HepG2 (cell line): ENCODE data around the gene ZSCAN23. TPM values are rescaled to one million over a fixed set of nuclear protein-coding genes. Genes with fewer than 3 reads are reported as not detected.
"Not testable (repeated sequence)": the region's sequence is repeated elsewhere in the genome, so short reads cannot be mapped to it uniquely, and the experiment has no call there.

Source experiments
- ATAC-seq: fragments of 200-7000 bp; cut with Tn5 transposase; 3 replicates; pipeline ENCODE4 v1.9.1; 2020; ENCODE audit warnings: mild to moderate bottlenecking, moderate library complexity
- BruUV-seq: library from RNA; stranded (reverse); fragments of 400-500 nt; replicated peaks from 2 replicates; lab custom pipeline; 2021; lab: Mats Ljungman, UMichigan
- CTCF ChIA-PET: fragments of 300-600 bp; formaldehyde crosslinking; extraction: SDS; loops from one replicate; lab custom pipeline; 2021; ENCODE audit warnings: low total read pairs, inconsistent platforms, low intra/inter-chr PET ratio; lab: Yijun Ruan, JAX
- POLR2A ChIA-PET: fragments of 350-600 bp; sonication (Branson Sonifier 250); formaldehyde crosslinking; loops from one replicate; lab custom pipeline; 2020; ENCODE audit warnings: antibody characterized with exemption, inconsistent platforms; lab: Yijun Ruan, JAX
- DNase-seq: peaks from one replicate; pipeline ENCODE4 v3.0.0-alpha.2; 2015; ENCODE audit warnings: low spot score
- FAIRE-seq: peaks from 3 replicates; lab custom pipeline; 2011; peaks lifted over from hg19 to GRCh38; lab: Jason Lieb, UNC
- H2AFZ ChIP-seq: one replicate; pipeline ENCODE4 v1.6.1; 2011; ENCODE audit warnings: low read length, inconsistent platforms
- H3K27ac ChIP-seq: fragments of 300-600 bp; 3 replicates; pipeline ENCODE4 v1.8.0; 2011; ENCODE audit warnings: mixed run types, mild to moderate bottlenecking, mixed read lengths, low read length, inconsistent platforms; ENCODE audit not compliant: insufficient read depth; ENCODE audit errors: extremely low read length
- H3K27me3 ChIP-seq, 2 experiments: fragments of 200-600 bp in 1 of 2; 2 replicates in 1 of 2; 3 replicates in 1 of 2; pipeline versions ENCODE4 v1.6.0 to v1.8.0; 2011; ENCODE audit warnings: low read length in 2 of 2, mild to moderate bottlenecking in 2 of 2, moderate library complexity in 2 of 2, inconsistent platforms in 1 of 2; ENCODE audit not compliant: insufficient read depth in 2 of 2, control insufficient read depth in 1 of 2
- H3K36me3 ChIP-seq, 2 experiments: fragments of 200-600 bp in 1 of 2; replicated peaks in 1 of 2; 2 replicates in 1 of 2; 3 replicates in 1 of 2; pipeline versions ENCODE4 v1.5.1 to v1.8.0; 2011; ENCODE audit warnings: low read length in 2 of 2, inconsistent platforms in 1 of 2; ENCODE audit not compliant: insufficient read depth in 2 of 2, control insufficient read depth in 1 of 2
- H3K4me1 ChIP-seq: 2 replicates; pipeline ENCODE4 v1.5.1; 2012; ENCODE audit warnings: low read length, inconsistent platforms; ENCODE audit not compliant: insufficient read depth
- H3K4me2 ChIP-seq: 2 replicates; pipeline ENCODE4 v1.6.0; 2011; ENCODE audit warnings: low read depth, low read length, inconsistent platforms
- H3K4me3 ChIP-seq, 3 experiments: fragments of 200-600 bp in 1 of 3; sonication (generic), shearing (Covaris generic) in 1 of 3; replicated peaks in 1 of 3; 2 replicates each; pipeline ENCODE4 v1.5.1; 2011 to 2016; ENCODE audit warnings: low read length in 3 of 3, inconsistent platforms in 2 of 3, low read depth in 2 of 3, mild to moderate bottlenecking in 2 of 3, control low read depth in 1 of 3, mixed read lengths in 1 of 3; ENCODE audit not compliant: insufficient read depth in 1 of 3
- H3K79me2 ChIP-seq: one replicate; pipeline ENCODE4 v1.6.1; 2011; ENCODE audit warnings: low read length, inconsistent platforms; ENCODE audit not compliant: insufficient read depth
- H3K9ac ChIP-seq: 2 replicates; pipeline ENCODE4 v1.6.0; 2011; ENCODE audit warnings: mild to moderate bottlenecking, low read depth, low read length, inconsistent platforms; ENCODE audit not compliant: insufficient read depth
- H3K9me3 ChIP-seq: 2 replicates; pipeline ENCODE4 v1.5.1; 2012; ENCODE audit warnings: mild to moderate bottlenecking, low read length
- H4K20me1 ChIP-seq: 2 replicates; pipeline ENCODE4 v1.6.0; 2011; ENCODE audit warnings: inconsistent platforms, mild to moderate bottlenecking, low read length, moderate library complexity; ENCODE audit not compliant: insufficient read depth
- ARID2 ChIP-seq: sonication (generic); formaldehyde crosslinking; IDR thresholded peaks from 2 replicates; pipeline ENCODE4 v1.8.1; 2022; ENCODE audit warnings: mild to moderate bottlenecking, missing genetic modification reagents, borderline replicate concordance
- CAMTA2 ChIP-seq: sonication (generic); formaldehyde crosslinking; IDR thresholded peaks from 2 replicates; pipeline ENCODE4 v1.4.0; 2020; ENCODE audit warnings: mild to moderate bottlenecking, missing genetic modification reagents, borderline replicate concordance
- DNMT3B ChIP-seq: conservative IDR thresholded peaks from 2 replicates; pipeline ENCODE4 v1.6.1; 2016; ENCODE audit warnings: missing biosample characterization, control low read depth
- JUND ChIP-seq: sonication (generic); formaldehyde crosslinking; IDR thresholded peaks from 2 replicates; pipeline ENCODE4 v1.8.0; 2022; ENCODE audit warnings: mild to moderate bottlenecking, missing genetic modification reagents
- MED1 ChIP-seq: sonication (generic); formaldehyde crosslinking; IDR thresholded peaks from 2 replicates; pipeline ENCODE4 v1.4.0; 2020; ENCODE audit warnings: missing genetic modification reagents
- NCOA5 ChIP-seq: sonication (generic); formaldehyde crosslinking; IDR thresholded peaks from 2 replicates; pipeline ENCODE4 v1.4.0; 2020; ENCODE audit warnings: missing genetic modification reagents
- POGZ ChIP-seq: sonication (generic); formaldehyde crosslinking; IDR thresholded peaks from 2 replicates; pipeline ENCODE4 v1.4.0; 2020; ENCODE audit warnings: mild to moderate bottlenecking, missing genetic modification reagents
- REXO4 ChIP-seq: sonication (generic); formaldehyde crosslinking; IDR thresholded peaks from 2 replicates; pipeline ENCODE4 v1.8.0; 2022; ENCODE audit warnings: missing genetic modification reagents, mild to moderate bottlenecking, borderline replicate concordance
- SETDB1 ChIP-seq: sonication (generic); formaldehyde crosslinking; IDR thresholded peaks from 2 replicates; pipeline ENCODE4 v1.5.1; 2020; ENCODE audit warnings: missing genetic modification reagents, mild to moderate bottlenecking, borderline replicate concordance
- SMARCC2 ChIP-seq: fragments of 450-650 bp; IDR thresholded peaks from 2 replicates; pipeline ENCODE4 v1.6.1; 2017; ENCODE audit warnings: antibody characterized with exemption, mild to moderate bottlenecking
- TAF1 ChIP-seq: sonication (generic); formaldehyde crosslinking; IDR thresholded peaks from 2 replicates; pipeline ENCODE4 v1.4.0; 2020; ENCODE audit warnings: missing genetic modification reagents
- ZFP36L2 ChIP-seq: sonication (generic); formaldehyde crosslinking; IDR thresholded peaks from 2 replicates; pipeline ENCODE4 v1.4.0; 2020; ENCODE audit warnings: missing genetic modification reagents
- ZKSCAN1 ChIP-seq: fragments of 150-350 bp; IDR thresholded peaks from 2 replicates; pipeline ENCODE4 v1.6.1; 2014; ENCODE audit warnings: low read length
- ZNF138 ChIP-seq: sonication (generic); formaldehyde crosslinking; IDR thresholded peaks from 2 replicates; pipeline ENCODE4 v1.5.0; 2020; ENCODE audit warnings: mild to moderate bottlenecking, low read depth, missing genetic modification reagents
- ZNF501 ChIP-seq: sonication (generic); formaldehyde crosslinking; IDR thresholded peaks from 2 replicates; pipeline ENCODE4 v1.5.1; 2020; ENCODE audit warnings: mild to moderate bottlenecking, moderate library complexity, missing genetic modification reagents
- WGBS: methylation state at CpG from one replicate; pipeline ENCODE4 v1.1.6; 2017; ENCODE audit warnings: low lambda C conversion rate; 5-methylcytosine and 5-hydroxymethylcytosine counted together
- in situ Hi-C: cut with HindIII; loops from 2 replicates; pipeline ENCODE4 v1.10.0; 2017; ENCODE audit warnings: low pct_unique_long_range_greater_than_20kb; ENCODE audit not compliant: extremely low pct_ligation_motif_present
- intact Hi-C: fragments of 100-400 bp; cut with micrococcal nuclease; formaldehyde crosslinking; loops from one replicate; pipeline ENCODE4 v1.10.0; 2022; ENCODE audit not compliant: unreplicated experiment
- polyA plus RNA-seq, 8 experiments: library from polyadenylated mRNA; depleted of rRNA in 3 of 8; stranded (reverse) in 7 of 8; unstranded in 1 of 8; fragments of >200 nt; fragmentation: Illumina TruSeq in 4 of 8; extraction: Trizol in 4 of 8; gene quantifications; 2 replicates each; pipeline versions ENCODE4 v1.2.1 to v1.2.3, GENCODE V29; 2011 to 2016; ENCODE audit warnings: low read depth in 4 of 8, missing spikeins in 1 of 8, mixed read lengths in 1 of 8; ENCODE audit not compliant: insufficient read depth in 1 of 8
- total RNA-seq, 5 experiments: library from RNA; depleted of rRNA; stranded (reverse); fragments of >200 nt; fragmentation: Illumina TruSeq; extraction: Trizol; gene quantifications; 2 replicates each; pipeline ENCODE4 v1.2.3, GENCODE V29; 2016; ENCODE audit warnings: low read depth in 1 of 5
- TF ChIP-seq, protein P1 (sequence below): sonication (generic); formaldehyde crosslinking; IDR thresholded peaks from 2 replicates; pipeline ENCODE4 v1.4.0; 2020; ENCODE audit warnings: missing genetic modification reagents
- TF ChIP-seq, protein P2 (sequence below): sonication (generic); formaldehyde crosslinking; IDR thresholded peaks from 2 replicates; pipeline ENCODE4 v1.5.1; 2020; ENCODE audit warnings: missing genetic modification reagents, mild to moderate bottlenecking, borderline replicate concordance
- TF ChIP-seq, protein P3 (sequence below): sonication (generic); formaldehyde crosslinking; IDR thresholded peaks from 2 replicates; pipeline ENCODE4 v1.4.0; 2020; ENCODE audit warnings: mild to moderate bottlenecking, missing genetic modification reagents

Gene ZSCAN23
- total and polyA plus RNA-seq, 2 of the 13 experiments (the other 11 are each of a cell fraction or from before 2014, with no cell fraction given) = 0.29 to 1.2 TPM

DNA sequence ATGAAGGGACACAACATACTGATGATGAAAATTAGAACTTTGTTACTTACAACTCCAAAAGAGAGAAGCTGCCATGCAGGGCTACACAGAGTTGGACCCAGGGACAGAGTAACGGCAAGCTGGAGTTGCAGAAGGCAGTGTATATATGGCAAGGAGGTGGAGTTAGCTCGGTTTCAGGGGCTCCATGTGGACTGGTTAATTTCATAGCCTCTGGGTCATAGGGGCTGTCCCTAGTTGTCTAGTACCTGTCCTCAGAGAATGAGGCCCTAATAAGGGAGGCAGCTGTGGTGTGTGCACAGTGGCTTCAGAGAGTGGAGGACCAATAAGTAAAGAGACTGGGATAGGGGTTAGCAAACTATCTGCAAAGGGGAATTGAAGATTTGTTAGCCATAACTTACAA lies 35.9 kb downstream of the ZSCAN23 start:
- FAIRE-seq (no peak), ATAC-seq (no peak), DNase-seq (no peak)
- WGBS = 0% methylated on average over 2 of the region's 2 CpGs
- Histone ChIP-seq H3K4me1 (no peaks in the 10 kb centered on the region), H3K9ac (no peak overlapping the region), H3K36me3 (no peaks in the 10 kb centered on the region), H3K27ac (no peak overlapping the region), H3K79me2 (no peaks in the 10 kb centered on the region), H3K27me3 (peaks cover 0 to 3% of the 10 kb centered on the region in 2 experiments; a peak in 1 of 5 replicates), H3K9me3 (no peaks in the 10 kb centered on the region), H3K4me2 (no peak overlapping the region), H2AFZ (no peak overlapping the region), H4K20me1 (no peaks in the 10 kb centered on the region), H3K4me3 (no peak overlapping the region)
- intact Hi-C loops (no loop called here), in situ Hi-C loops (no loop called here)
- ChIA-PET POLR2A (no interaction called here), CTCF (no interaction called here)
- no TSS peak for BruUV-seq
- TF ChIP-seq ZFP36L2 (CRISPR knock-in tag) (no peak), SETDB1 (no peak), ZKSCAN1 (no peak), JUND (CRISPR knock-in tag) (no peak), MED1 (no peak), REXO4 (no peak), TAF1 (CRISPR knock-in tag) (no peak), CAMTA2 (CRISPR knock-in tag) (no peak), POGZ (CRISPR knock-in tag) (no peak), ARID2 (no peak), SMARCC2 (no peak), ZNF138 (CRISPR knock-in tag) (no peak), ZNF501 (CRISPR knock-in tag) (no peak), DNMT3B (no peak), NCOA5 (CRISPR knock-in tag) (no peak)
- TF ChIP-seq, protein P1, sequence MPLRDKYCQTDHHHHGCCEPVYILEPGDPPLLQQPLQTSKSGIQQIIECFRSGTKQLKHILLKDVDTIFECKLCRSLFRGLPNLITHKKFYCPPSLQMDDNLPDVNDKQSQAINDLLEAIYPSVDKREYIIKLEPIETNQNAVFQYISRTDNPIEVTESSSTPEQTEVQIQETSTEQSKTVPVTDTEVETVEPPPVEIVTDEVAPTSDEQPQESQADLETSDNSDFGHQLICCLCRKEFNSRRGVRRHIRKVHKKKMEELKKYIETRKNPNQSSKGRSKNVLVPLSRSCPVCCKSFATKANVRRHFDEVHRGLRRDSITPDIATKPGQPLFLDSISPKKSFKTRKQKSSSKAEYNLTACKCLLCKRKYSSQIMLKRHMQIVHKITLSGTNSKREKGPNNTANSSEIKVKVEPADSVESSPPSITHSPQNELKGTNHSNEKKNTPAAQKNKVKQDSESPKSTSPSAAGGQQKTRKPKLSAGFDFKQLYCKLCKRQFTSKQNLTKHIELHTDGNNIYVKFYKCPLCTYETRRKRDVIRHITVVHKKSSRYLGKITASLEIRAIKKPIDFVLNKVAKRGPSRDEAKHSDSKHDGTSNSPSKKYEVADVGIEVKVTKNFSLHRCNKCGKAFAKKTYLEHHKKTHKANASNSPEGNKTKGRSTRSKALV (CRISPR knock-in tag) = no peak
- TF ChIP-seq, protein P2, sequence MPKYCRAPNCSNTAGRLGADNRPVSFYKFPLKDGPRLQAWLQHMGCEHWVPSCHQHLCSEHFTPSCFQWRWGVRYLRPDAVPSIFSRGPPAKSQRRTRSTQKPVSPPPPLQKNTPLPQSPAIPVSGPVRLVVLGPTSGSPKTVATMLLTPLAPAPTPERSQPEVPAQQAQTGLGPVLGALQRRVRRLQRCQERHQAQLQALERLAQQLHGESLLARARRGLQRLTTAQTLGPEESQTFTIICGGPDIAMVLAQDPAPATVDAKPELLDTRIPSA = no peak
- TF ChIP-seq, protein P3, sequence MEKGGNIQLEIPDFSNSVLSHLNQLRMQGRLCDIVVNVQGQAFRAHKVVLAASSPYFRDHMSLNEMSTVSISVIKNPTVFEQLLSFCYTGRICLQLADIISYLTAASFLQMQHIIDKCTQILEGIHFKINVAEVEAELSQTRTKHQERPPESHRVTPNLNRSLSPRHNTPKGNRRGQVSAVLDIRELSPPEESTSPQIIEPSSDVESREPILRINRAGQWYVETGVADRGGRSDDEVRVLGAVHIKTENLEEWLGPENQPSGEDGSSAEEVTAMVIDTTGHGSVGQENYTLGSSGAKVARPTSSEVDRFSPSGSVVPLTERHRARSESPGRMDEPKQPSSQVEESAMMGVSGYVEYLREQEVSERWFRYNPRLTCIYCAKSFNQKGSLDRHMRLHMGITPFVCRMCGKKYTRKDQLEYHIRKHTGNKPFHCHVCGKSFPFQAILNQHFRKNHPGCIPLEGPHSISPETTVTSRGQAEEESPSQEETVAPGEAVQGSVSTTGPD (CRISPR knock-in tag) = no peak

DNA sequence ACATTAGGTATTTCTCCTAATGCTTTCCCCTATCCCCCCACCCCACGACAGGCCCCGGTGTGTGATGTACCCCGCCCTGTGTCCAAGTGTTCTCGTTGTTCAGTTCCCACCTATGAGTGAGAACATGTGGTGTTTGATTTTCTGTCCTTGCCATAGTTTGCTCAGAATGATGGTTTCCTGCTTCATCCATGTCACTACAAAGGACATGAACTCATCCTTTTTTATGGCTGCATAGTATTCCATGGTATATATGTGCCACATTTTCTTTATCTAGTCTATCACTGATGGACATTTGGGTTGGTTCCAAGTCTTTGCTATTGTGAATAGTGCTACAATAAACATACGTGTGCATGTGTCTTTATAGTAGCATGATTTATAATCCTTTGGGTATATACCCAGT lies 39.4 kb downstream of the ZSCAN23 start:
- H3K9me3 ChIP-seq, intact Hi-C loops, H4K20me1 ChIP-seq, H2AFZ ChIP-seq, FAIRE-seq, BruUV-seq, H3K27me3 ChIP-seq, H3K4me3 ChIP-seq, H3K36me3 ChIP-seq, H3K79me2 ChIP-seq, CTCF ChIA-PET, H3K27ac ChIP-seq, in situ Hi-C loops, H3K9ac ChIP-seq, ATAC-seq, H3K4me1 ChIP-seq, H3K4me2 ChIP-seq, POLR2A ChIA-PET, DNase-seq: not testable (repeated sequence)
- 17% methylated on average over 5 of the region's 5 CpGs for WGBS
